Measurements from ENCODE around the gene SLC10A7. TPM values are rescaled to one million over a fixed set of nuclear protein-coding genes. Genes with fewer than 3 reads are reported as not detected.

SLC10A7 gene
- total and polyA plus RNA-seq, 2 of the 8 experiments (the other 6 are each of a cell fraction or from before 2014, with no cell fraction given): 2.5 to 2.9 TPM

GRCh38 chr4:146212781-146213180 is 309.0 kb downstream of the SLC10A7 start:
- H3K4ac ChIP-seq (replicated peaks; ENCODE audit: insufficient read length, low read depth, low read length): no peak overlapping the region
- H4K5ac ChIP-seq (ENCODE audit: insufficient read length, low read depth, low read length): no peak overlapping the region
- no peak overlapping the region for H3K4me2 ChIP-seq (ENCODE audit: insufficient read depth in 1 of 2, low read depth in 2 of 2, low read length in 2 of 2)
- no peak overlapping the region for H3K56ac ChIP-seq (replicated peaks; ENCODE audit: insufficient read length, low read depth, low read length)
- H3K79me2 ChIP-seq (ENCODE audit: control insufficient read depth in 1 of 2, insufficient read depth in 2 of 2, low read length in 2 of 2): no peaks in the 10 kb centered on the region
- POLR2A ChIA-PET (ENCODE audit: partially characterized antibody): no interaction called here
- H2BK5ac ChIP-seq (ENCODE audit: low read depth, low read length): no peak overlapping the region
- no peak overlapping the region for H2AFZ ChIP-seq (ENCODE audit: low read length)
- FAIRE-seq: no peak
- H2BK20ac ChIP-seq (ENCODE audit: low read length): no peak overlapping the region
- H3K4me1 ChIP-seq (replicated peaks in 1 of 4; ENCODE audit: control insufficient read depth in 3 of 4, insufficient read depth in 4 of 4, low read length in 3 of 4): no peaks in the 10 kb centered on the region
- no peak overlapping the region for H2BK12ac ChIP-seq (ENCODE audit: low read depth, low read length)
- no peak overlapping the region for H3K27ac ChIP-seq (ENCODE audit: low read depth, low read length)
- H3K9me3 ChIP-seq (ENCODE audit: insufficient read depth in 2 of 2, low read depth in 1 of 2, low read length in 1 of 2): no peaks in the 10 kb centered on the region
- no peak overlapping the region for H3K9ac ChIP-seq (replicated peaks in 1 of 4; ENCODE audit: extremely low read depth in 1 of 4, low read depth in 3 of 4, low read length in 3 of 4)
- no peak overlapping the region for H3K23ac ChIP-seq (ENCODE audit: insufficient read length)
- H3K18ac ChIP-seq (ENCODE audit: extremely low read depth, low read length): no peak overlapping the region
- H2AK5ac ChIP-seq (ENCODE audit: low read depth, low read length): no peak overlapping the region
- H4K91ac ChIP-seq (replicated peaks; ENCODE audit: insufficient read length, low read length): no peak overlapping the region
- no peaks in the 10 kb centered on the region for H3K23me2 ChIP-seq (ENCODE audit: low read depth, low read length)
- DNase-seq (ENCODE audit: low read depth in 1 of 2, low spot score in 2 of 2): no peak
- H4K20me1 ChIP-seq (replicated peaks in 1 of 2; ENCODE audit: control insufficient read depth in 1 of 2, insufficient read depth in 2 of 2, low read length in 2 of 2): no peaks in the 10 kb centered on the region
- H3K79me1 ChIP-seq (ENCODE audit: low read depth, low read length): no peaks in the 10 kb centered on the region
- no peak overlapping the region for H2BK15ac ChIP-seq (ENCODE audit: low read length)
- H3K14ac ChIP-seq (ENCODE audit: insufficient read length): no peak overlapping the region
- no peak overlapping the region for H4K8ac ChIP-seq (ENCODE audit: extremely low read depth, insufficient read depth, low read length)
- 92% methylated on average over 9 of the region's 9 CpGs; no CpG with 5 or more reads in 1 of the 2 experiments for WGBS, 2 experiments (ENCODE audit: extremely low coverage in 1 of 2, insufficient coverage in 1 of 2, insufficient read length in 1 of 2, insufficient replicate concordance in 2 of 2, low coverage in 1 of 2, low lambda C conversion rate in 2 of 2, missing lambda C conversion rate in 1 of 2)
- CTCF ChIA-PET (ENCODE audit: partially characterized antibody): interaction anchor here (1.0 kb wide), 1 partner anchor 26 kb away, joined by 3 read pairs; no protein-coding TSS in a partner anchor
- no peak overlapping the region for H2BK120ac ChIP-seq (replicated peaks; ENCODE audit: low read depth, low read length)
- no peaks in the 10 kb centered on the region for H3K36me3 ChIP-seq (ENCODE audit: control insufficient read depth in 2 of 4, insufficient read depth in 4 of 4, low read length in 3 of 4)
- no peaks in the 10 kb centered on the region for H3K27me3 ChIP-seq (replicated peaks in 1 of 4; ENCODE audit: control insufficient read depth in 3 of 4, extremely low read depth in 1 of 4, insufficient read depth in 3 of 4, low read length in 3 of 4)
- H3K4me3 ChIP-seq (ENCODE audit: extremely low read depth in 1 of 4, insufficient read depth in 2 of 4, low read depth in 3 of 4, low read length in 4 of 4): no peak overlapping the region
- TF ChIP-seq TBP (IDR thresholded peaks at IDR 0.05; ENCODE audit: low read depth, low read length): no peak
- TF ChIP-seq ZNF274 (IDR thresholded peaks at IDR 0.05; ENCODE audit: borderline replicate concordance, extremely low read depth, low read length): no peak
- no peak for TF ChIP-seq RBBP5 (IDR thresholded peaks at IDR 0.05; ENCODE audit: borderline replicate concordance, low read depth, low read length)
- TF ChIP-seq KDM5A (IDR thresholded peaks at IDR 0.05; ENCODE audit: low read length): no peak
- no peak for TF ChIP-seq USF2 (IDR thresholded peaks at IDR 0.05; ENCODE audit: low read length)
- TF ChIP-seq KDM1A (IDR thresholded peaks at IDR 0.05; ENCODE audit: borderline replicate concordance, low read length): no peak
- TF ChIP-seq E2F6 (IDR thresholded peaks at IDR 0.05): no peak
- no peak for TF ChIP-seq CREB1 (IDR thresholded peaks at IDR 0.05)
- TF ChIP-seq SUZ12 (IDR thresholded peaks at IDR 0.05; ENCODE audit: low read length): no peak
- TF ChIP-seq EZH2 (IDR thresholded peaks at IDR 0.05; ENCODE audit: low read depth, low read length, severe bottlenecking): no peak
- TF ChIP-seq GABPA (IDR thresholded peaks at IDR 0.05; ENCODE audit: borderline replicate concordance, insufficient read depth, low read length): no peak
- TF ChIP-seq BRCA1 (IDR thresholded peaks at IDR 0.05; ENCODE audit: low read depth, low read length): no peak
- no peak for TF ChIP-seq MAX (IDR thresholded peaks at IDR 0.05)
